ENCODE data around the gene NR5A2.
A peak's percentile ranks its signal among the peaks of the same experiment; 100 is the strongest.

NR5A2 gene

GRCh38 chr1:200124309-200124708, 96.8 kb downstream of the NR5A2 start:
- H3K79me2 ChIP-seq (ENCODE audit: insufficient read depth, low read length): no peaks in the 10 kb centered on the region
- H3K9me3 ChIP-seq (ENCODE audit: insufficient read depth, low read depth, low read length): no peaks in the 10 kb centered on the region
- no peaks in the 10 kb centered on the region for H4K20me1 ChIP-seq (ENCODE audit: insufficient read depth, low read length, poor library complexity, severe bottlenecking)
- H3K36me3 ChIP-seq (ENCODE audit: insufficient read depth, low read length): no peaks in the 10 kb centered on the region
- no peak overlapping the region for H3K9ac ChIP-seq (ENCODE audit: low read depth, low read length, poor library complexity, severe bottlenecking)
- H3F3A ChIP-seq (ENCODE audit: low read depth): no peaks in the 10 kb centered on the region
- no peak overlapping the region for H3K4me3 ChIP-seq (ENCODE audit: low read length, poor library complexity, severe bottlenecking)
- no peak for TF ChIP-seq EZH2phosphoT487 (IDR thresholded peaks at IDR 0.05; ENCODE audit: borderline replicate concordance)
- no peaks in the 10 kb centered on the region for H3K9me2 ChIP-seq (replicated peaks; ENCODE audit: low read depth, low read length)
- no peaks in the 10 kb centered on the region for H3K27me3 ChIP-seq (ENCODE audit: insufficient read depth, low read length, poor library complexity, severe bottlenecking)
- H2AFZ ChIP-seq (ENCODE audit: low read length): no peak overlapping the region
- H3K4me2 ChIP-seq (ENCODE audit: low read depth, low read length, poor library complexity, severe bottlenecking): no peak overlapping the region
- peaks cover 40% of the 10 kb centered on the region for H3K4me1 ChIP-seq (ENCODE audit: insufficient read depth, low read length, poor library complexity, severe bottlenecking)

GRCh38 chr1:200128081-200128480, 100.6 kb downstream of the NR5A2 start:
- no peaks in the 10 kb centered on the region for H3K9me3 ChIP-seq (ENCODE audit: insufficient read depth, low read depth, low read length)
- H3K4me1 ChIP-seq (ENCODE audit: insufficient read depth, low read length, poor library complexity, severe bottlenecking): peaks cover 43% of the 10 kb centered on the region
- no peak overlapping the region for H3K4me2 ChIP-seq (ENCODE audit: low read depth, low read length, poor library complexity, severe bottlenecking)
- no peaks in the 10 kb centered on the region for H3F3A ChIP-seq (ENCODE audit: low read depth)
- no peak overlapping the region for H3K9ac ChIP-seq (ENCODE audit: low read depth, low read length, poor library complexity, severe bottlenecking)
- no peak overlapping the region for H3K4me3 ChIP-seq (ENCODE audit: low read length, poor library complexity, severe bottlenecking)
- peak overlapping the region; percentile 10; the same call in 1 of the 2 replicates for H2AFZ ChIP-seq (ENCODE audit: low read length)
- no peaks in the 10 kb centered on the region for H3K9me2 ChIP-seq (replicated peaks; ENCODE audit: low read depth, low read length)
- H3K36me3 ChIP-seq (ENCODE audit: insufficient read depth, low read length): no peaks in the 10 kb centered on the region
- no peaks in the 10 kb centered on the region for H3K79me2 ChIP-seq (ENCODE audit: insufficient read depth, low read length)
- TF ChIP-seq EZH2phosphoT487 (IDR thresholded peaks at IDR 0.05; ENCODE audit: borderline replicate concordance): no peak
- no peak for TF ChIP-seq CTCF (conservative IDR thresholded peaks at IDR 0.05; ENCODE audit: low read length)
- no peaks in the 10 kb centered on the region for H4K20me1 ChIP-seq (ENCODE audit: insufficient read depth, low read length, poor library complexity, severe bottlenecking)
- no peaks in the 10 kb centered on the region for H3K27me3 ChIP-seq (ENCODE audit: insufficient read depth, low read length, poor library complexity, severe bottlenecking)

- H3K4me1 ChIP-seq (ENCODE audit: insufficient read depth, low read length, poor library complexity, severe bottlenecking): peaks cover 40% of the 10 kb centered on the region
- peak overlapping the region; percentile 47 for H2AFZ ChIP-seq (ENCODE audit: low read length)
- H3K36me3 ChIP-seq (ENCODE audit: insufficient read depth, low read length): no peaks in the 10 kb centered on the region
- peak overlapping the region; percentile 40 for H3K4me2 ChIP-seq (ENCODE audit: low read depth, low read length, poor library complexity, severe bottlenecking)
- H3K9me3 ChIP-seq (ENCODE audit: insufficient read depth, low read depth, low read length): no peaks in the 10 kb centered on the region
- no peaks in the 10 kb centered on the region for H3K9me2 ChIP-seq (replicated peaks; ENCODE audit: low read depth, low read length)
- peak overlapping the region; percentile 8 for H3K4me3 ChIP-seq (ENCODE audit: low read length, poor library complexity, severe bottlenecking)
- no peaks in the 10 kb centered on the region for H3K27me3 ChIP-seq (ENCODE audit: insufficient read depth, low read length, poor library complexity, severe bottlenecking)
- no peaks in the 10 kb centered on the region for H3F3A ChIP-seq (ENCODE audit: low read depth)
- no peaks in the 10 kb centered on the region for H3K79me2 ChIP-seq (ENCODE audit: insufficient read depth, low read length)
- no peak overlapping the region for H3K9ac ChIP-seq (ENCODE audit: low read depth, low read length, poor library complexity, severe bottlenecking)
- TF ChIP-seq CTCF (conservative IDR thresholded peaks at IDR 0.05; ENCODE audit: low read length) (no peak), EZH2phosphoT487 (IDR thresholded peaks at IDR 0.05; ENCODE audit: borderline replicate concordance) (no peak)
- H4K20me1 ChIP-seq (ENCODE audit: insufficient read depth, low read length, poor library complexity, severe bottlenecking): no peaks in the 10 kb centered on the region
Measured at GRCh38 chr1:200128944-200129879, 101.7 kb downstream of the NR5A2 start.
